Measurements from ENCODE around the gene DCP1A. TPM values are rescaled to one million over a fixed set of nuclear protein-coding genes. Genes with fewer than 3 reads are reported as not detected.
A peak's percentile ranks its signal among the peaks of the same experiment; 100 is the strongest.

DCP1A gene
- total and polyA plus RNA-seq, 2 of the 13 experiments (the other 11 are each of a cell fraction or from before 2014, with no cell fraction given), result 14.2 to 41.2 TPM

- TF ChIP-seq, protein P1, sequence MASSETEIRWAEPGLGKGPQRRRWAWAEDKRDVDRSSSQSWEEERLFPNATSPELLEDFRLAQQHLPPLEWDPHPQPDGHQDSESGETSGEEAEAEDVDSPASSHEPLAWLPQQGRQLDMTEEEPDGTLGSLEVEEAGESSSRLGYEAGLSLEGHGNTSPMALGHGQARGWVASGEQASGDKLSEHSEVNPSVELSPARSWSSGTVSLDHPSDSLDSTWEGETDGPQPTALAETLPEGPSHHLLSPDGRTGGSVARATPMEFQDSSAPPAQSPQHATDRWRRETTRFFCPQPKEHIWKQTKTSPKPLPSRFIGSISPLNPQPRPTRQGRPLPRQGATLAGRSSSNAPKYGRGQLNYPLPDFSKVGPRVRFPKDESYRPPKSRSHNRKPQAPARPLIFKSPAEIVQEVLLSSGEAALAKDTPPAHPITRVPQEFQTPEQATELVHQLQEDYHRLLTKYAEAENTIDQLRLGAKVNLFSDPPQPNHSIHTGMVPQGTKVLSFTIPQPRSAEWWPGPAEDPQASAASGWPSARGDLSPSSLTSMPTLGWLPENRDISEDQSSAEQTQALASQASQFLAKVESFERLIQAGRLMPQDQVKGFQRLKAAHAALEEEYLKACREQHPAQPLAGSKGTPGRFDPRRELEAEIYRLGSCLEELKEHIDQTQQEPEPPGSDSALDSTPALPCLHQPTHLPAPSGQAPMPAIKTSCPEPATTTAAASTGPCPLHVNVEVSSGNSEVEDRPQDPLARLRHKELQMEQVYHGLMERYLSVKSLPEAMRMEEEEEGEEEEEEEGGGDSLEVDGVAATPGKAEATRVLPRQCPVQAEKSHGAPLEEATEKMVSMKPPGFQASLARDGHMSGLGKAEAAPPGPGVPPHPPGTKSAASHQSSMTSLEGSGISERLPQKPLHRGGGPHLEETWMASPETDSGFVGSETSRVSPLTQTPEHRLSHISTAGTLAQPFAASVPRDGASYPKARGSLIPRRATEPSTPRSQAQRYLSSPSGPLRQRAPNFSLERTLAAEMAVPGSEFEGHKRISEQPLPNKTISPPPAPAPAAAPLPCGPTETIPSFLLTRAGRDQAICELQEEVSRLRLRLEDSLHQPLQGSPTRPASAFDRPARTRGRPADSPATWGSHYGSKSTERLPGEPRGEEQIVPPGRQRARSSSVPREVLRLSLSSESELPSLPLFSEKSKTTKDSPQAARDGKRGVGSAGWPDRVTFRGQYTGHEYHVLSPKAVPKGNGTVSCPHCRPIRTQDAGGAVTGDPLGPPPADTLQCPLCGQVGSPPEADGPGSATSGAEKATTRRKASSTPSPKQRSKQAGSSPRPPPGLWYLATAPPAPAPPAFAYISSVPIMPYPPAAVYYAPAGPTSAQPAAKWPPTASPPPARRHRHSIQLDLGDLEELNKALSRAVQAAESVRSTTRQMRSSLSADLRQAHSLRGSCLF (CRISPR knock-in tag; IDR thresholded peaks at IDR 0.05; ENCODE audit: borderline replicate concordance), result peak; percentile 58; the same call in 1 of the 2 replicates
- TF ChIP-seq TEAD2 (CRISPR knock-in tag; IDR thresholded peaks at IDR 0.05), result 0 out of 2 replicates have a peak, but pooled peaks have one; percentile 39
- peak; percentile 68; the same call in 1 of the 2 replicates for TF ChIP-seq CREB3 (CRISPR knock-in tag; IDR thresholded peaks at IDR 0.05)
- TF ChIP-seq MED13 (CRISPR knock-in tag; IDR thresholded peaks at IDR 0.05), result peak; percentile 80; the same call in 1 of the 2 replicates
- no peak for TF ChIP-seq PRPF4 (IDR thresholded peaks at IDR 0.05; ENCODE audit: low read depth, low read length, poor library complexity, severe bottlenecking)
- peak; percentile 58; the same call in 1 of the 2 replicates for TF ChIP-seq HMG20B (CRISPR knock-in tag; conservative IDR thresholded peaks at IDR 0.05)
- no peak for TF ChIP-seq AGO1 (IDR thresholded peaks at IDR 0.05; ENCODE audit: low read depth, low read length, poor library complexity, severe bottlenecking)
- peak; percentile 80; the same call in 1 of the 2 replicates for TF ChIP-seq SP140L (CRISPR knock-in tag; IDR thresholded peaks at IDR 0.05; ENCODE audit: borderline replicate concordance)
- peak; percentile 77 for TF ChIP-seq ZNF430 (CRISPR knock-in tag; IDR thresholded peaks at IDR 0.05)
- no peak for TF ChIP-seq TCF7L2 (IDR thresholded peaks at IDR 0.05; ENCODE audit: low read depth, low read length)
- peak; percentile 87; the same call in 1 of the 2 replicates for TF ChIP-seq TMF1 (CRISPR knock-in tag; IDR thresholded peaks at IDR 0.05; ENCODE audit: low read depth)
- peak; percentile 95 for TF ChIP-seq SMAD3 (CRISPR knock-in tag; IDR thresholded peaks at IDR 0.05)
- TF ChIP-seq ZSCAN29 (CRISPR knock-in tag; conservative IDR thresholded peaks at IDR 0.05), result peak; percentile 85
- peak; percentile 94 for TF ChIP-seq MED1 (CRISPR knock-in tag; IDR thresholded peaks at IDR 0.05)
- peak; percentile 82; the same call in 1 of the 2 replicates for TF ChIP-seq ETV6 (CRISPR knock-in tag; conservative IDR thresholded peaks at IDR 0.05)
- peak; percentile 97 for TF ChIP-seq ZFY (CRISPR knock-in tag; IDR thresholded peaks at IDR 0.05)
- TF ChIP-seq DBP (CRISPR knock-in tag; IDR thresholded peaks at IDR 0.05; ENCODE audit: not compliant biosample characterization), result no peak
- TF ChIP-seq THYN1 (CRISPR knock-in tag; IDR thresholded peaks at IDR 0.05; ENCODE audit: borderline replicate concordance, low read depth), result no peak
- TF ChIP-seq GABPB1 (CRISPR knock-in tag; IDR thresholded peaks at IDR 0.05), result peak; percentile 100
- TF ChIP-seq U2AF1 (optimal IDR thresholded peaks at IDR 0.05; ENCODE audit: low read depth, low read length), result peak; percentile 99
- peak; percentile 52 for TF ChIP-seq NKX3-1 (CRISPR knock-in tag; IDR thresholded peaks at IDR 0.05)
- TF ChIP-seq, protein P2, sequence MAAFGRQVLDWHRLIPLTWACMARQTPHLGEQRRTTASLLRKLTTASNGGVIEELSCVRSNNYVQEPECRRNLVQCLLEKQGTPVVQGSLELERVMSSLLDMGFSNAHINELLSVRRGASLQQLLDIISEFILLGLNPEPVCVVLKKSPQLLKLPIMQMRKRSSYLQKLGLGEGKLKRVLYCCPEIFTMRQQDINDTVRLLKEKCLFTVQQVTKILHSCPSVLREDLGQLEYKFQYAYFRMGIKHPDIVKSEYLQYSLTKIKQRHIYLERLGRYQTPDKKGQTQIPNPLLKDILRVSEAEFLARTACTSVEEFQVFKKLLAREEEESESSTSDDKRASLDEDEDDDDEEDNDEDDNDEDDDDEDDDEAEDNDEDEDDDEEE (CRISPR knock-in tag; IDR thresholded peaks at IDR 0.05), result peak; percentile 98
Observed at GRCh38 chr3:53347261-53348064, at the start of gene DCP1A (continued).
